ENCODE measurements around the gene CD207.

- no peak for TF ChIP-seq POLR2A (IDR thresholded peaks at IDR 0.05)
- TF ChIP-seq CTCF (IDR thresholded peaks at IDR 0.05), result no peak
These were observed 15.3 kb upstream of the CD207 start for GRCh38 chr2:70850925-70851324.

Data from esophagus squamous epithelium (tissue), 4 donors.